Astrocyte of the spinal cord (primary cell): ENCODE results near the gene IARS1.
A peak's percentile ranks its signal among the peaks of the same experiment; 100 is the strongest.

Experiments
- DNase-seq: peaks from one replicate; pipeline ENCODE4 v3.0.0; 2011; ENCODE audit warnings: low read depth, low spot score
- H3K4me3 ChIP-seq: 2 replicates; pipeline ENCODE4 v1.5.1; 2011; ENCODE audit warnings: low read depth, mild to moderate bottlenecking, low read length, moderate library complexity
- in situ Hi-C: cut with HindIII; loops from 2 replicates; pipeline ENCODE4 v1.10.0; 2017; ENCODE audit warnings: low sequenced_read_pairs
- TF ChIP-seq, protein P1 (sequence below): IDR thresholded peaks from 2 replicates; pipeline ENCODE4 v1.5.1; 2012; ENCODE audit warnings: low read depth, mild to moderate bottlenecking, low read length, inconsistent platforms

Gene IARS1

DNA sequence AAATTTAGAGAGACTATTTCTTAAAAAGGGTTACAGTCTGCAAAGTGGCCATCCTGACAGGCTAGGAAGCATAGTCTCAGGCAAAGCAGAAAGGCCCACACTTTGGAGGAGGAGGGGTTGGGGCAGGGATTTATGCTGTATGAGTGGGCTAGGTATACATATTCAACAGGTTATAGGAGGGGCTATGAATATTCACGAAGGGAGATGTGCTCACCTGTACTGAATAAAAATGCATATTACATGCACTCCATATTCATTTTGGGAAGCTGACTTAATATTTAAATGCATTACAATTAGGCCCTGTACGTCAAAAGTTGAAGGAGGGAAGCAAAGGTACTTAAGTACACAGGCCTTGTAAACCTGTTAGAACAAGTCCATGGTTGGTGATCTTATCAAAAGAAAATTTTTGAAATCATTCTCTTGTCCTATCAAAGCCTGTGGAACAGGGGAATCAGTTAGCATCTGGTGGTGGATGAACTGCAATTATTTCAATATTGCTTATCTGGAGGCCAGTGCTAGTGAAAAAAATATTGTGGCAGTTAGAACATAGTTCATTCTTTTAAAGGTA is 33.9 kb upstream of the IARS1 start:
- H3K4me3 ChIP-seq, result no peak overlapping the region
- in situ Hi-C loops, result no loop called here
- no peak for DNase-seq
- TF ChIP-seq, protein P1, sequence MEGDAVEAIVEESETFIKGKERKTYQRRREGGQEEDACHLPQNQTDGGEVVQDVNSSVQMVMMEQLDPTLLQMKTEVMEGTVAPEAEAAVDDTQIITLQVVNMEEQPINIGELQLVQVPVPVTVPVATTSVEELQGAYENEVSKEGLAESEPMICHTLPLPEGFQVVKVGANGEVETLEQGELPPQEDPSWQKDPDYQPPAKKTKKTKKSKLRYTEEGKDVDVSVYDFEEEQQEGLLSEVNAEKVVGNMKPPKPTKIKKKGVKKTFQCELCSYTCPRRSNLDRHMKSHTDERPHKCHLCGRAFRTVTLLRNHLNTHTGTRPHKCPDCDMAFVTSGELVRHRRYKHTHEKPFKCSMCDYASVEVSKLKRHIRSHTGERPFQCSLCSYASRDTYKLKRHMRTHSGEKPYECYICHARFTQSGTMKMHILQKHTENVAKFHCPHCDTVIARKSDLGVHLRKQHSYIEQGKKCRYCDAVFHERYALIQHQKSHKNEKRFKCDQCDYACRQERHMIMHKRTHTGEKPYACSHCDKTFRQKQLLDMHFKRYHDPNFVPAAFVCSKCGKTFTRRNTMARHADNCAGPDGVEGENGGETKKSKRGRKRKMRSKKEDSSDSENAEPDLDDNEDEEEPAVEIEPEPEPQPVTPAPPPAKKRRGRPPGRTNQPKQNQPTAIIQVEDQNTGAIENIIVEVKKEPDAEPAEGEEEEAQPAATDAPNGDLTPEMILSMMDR, result no peak

DNA sequence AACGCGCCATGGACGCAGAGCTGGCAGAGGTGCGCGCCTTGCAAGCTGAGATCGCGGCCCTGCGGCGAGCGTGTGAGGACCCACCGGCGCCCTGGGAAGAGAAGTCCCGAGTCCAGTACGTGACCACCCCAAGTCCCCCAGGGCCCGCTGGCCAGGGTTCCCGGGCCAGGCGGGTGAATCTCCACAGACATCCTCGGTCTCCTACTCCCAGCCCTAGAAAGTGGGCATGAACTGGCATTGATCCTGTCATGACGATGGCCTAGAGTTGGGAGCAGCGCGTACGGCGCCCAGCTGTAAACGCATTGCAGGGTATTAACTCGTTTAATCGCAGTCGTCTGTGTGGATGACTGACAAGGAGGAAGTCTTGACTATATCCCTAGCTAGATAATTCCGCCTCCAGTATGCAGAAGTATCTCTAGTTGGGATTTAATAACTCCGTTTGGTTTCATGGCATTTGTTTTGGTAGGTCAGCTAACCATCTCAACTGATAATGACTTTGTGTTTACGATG is 32.5 kb upstream of the IARS1 start:
- no peak for DNase-seq
- peak overlapping the region; percentile 79 for H3K4me3 ChIP-seq
- TF ChIP-seq, protein P1, result no peak
- in situ Hi-C loops, result no loop called here

DNA sequence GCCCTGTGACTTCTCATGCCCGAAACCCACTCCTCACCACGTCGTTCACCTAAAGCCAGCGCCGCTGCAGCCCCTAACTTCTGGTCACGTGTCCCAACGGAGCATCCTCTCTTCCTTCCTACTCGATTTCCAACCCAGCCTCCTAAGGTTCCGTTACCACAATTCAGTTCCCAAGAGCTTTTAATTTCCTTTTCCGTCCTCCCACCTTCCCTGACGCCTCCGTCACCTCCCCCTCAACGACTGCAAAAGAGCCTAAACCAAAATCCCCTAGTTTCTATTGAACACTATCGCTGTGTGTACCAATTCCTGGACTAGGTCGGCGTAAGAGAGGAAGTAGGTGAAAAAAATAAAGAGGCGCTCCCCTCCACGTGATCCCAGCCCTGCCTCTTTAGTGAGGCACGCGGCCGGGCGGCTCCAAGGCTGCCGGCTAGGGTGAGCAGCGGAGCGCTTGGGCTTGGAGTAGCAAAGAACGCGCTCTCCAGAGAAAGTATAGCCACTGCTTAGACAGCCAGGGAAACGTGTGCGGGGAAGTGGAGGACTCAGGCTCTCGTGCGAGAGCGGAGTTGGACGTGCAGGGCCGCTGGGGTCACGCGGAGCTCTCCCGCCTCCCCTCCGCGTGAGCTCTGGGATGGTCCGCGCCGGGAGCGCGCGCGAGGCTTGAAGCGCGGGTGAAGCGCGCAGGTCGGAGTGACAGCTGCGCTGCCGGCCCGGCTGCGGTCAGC is 31.9 kb upstream of the IARS1 start, which contains the start of the genes CENPP and NOL8:
Gene CENPP, plus strand, starts transcription at position 685 of the 722 bp plus-strand sequence.
Gene NOL8, minus strand, starts transcription at position 82 of the 722 bp plus-strand sequence. CDS start 1,189 bp downstream, outside the sequence.
- in situ Hi-C loops, result no loop called here
- TF ChIP-seq, protein P1, result no peak
- peak within 1 kb of the TSS; percentile 79 for H3K4me3 ChIP-seq
- peak; percentile 96 for DNase-seq

DNA sequence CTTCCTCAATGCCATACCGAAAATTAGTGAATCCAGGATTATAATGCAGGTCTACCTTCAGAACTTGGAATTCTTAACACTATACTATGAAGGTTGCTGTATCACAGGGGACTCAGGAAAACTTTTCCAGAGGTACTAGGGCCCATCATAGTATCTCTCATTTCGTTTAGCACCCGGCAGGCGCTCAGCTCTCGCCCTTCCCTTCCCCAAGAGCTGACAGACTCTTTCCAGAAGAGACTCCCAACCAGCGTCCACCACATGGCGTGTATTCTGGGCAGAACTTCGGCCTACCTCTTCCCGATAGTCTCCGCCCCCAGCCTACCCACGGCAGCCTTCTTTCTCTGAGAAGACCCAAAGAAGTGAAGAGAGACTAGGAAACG is 31.4 kb upstream of the IARS1 start:
- peak overlapping the region; percentile 79 for H3K4me3 ChIP-seq

DNA sequence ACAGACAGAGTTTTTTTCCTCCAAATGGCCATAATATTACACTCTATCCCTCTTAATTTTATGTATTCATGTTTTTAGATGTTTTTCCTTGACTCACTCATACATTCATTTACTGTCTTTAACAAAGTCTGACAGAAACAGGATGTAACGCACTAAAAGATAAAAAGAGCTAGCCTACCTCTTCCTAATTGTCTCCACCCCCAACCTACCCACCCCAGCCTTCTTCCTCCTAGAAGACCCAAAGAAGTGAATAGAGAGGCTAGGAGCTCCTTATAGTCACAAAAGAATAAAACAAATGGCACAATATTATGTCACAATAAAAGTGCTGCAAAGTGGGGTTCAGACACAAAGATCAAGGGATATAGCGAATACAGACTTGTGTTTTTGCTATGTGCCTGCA is 30.9 kb upstream of the IARS1 start:
- no peak for DNase-seq
- TF ChIP-seq, protein P1, result no peak

More for the DNA sequence above, 31.4 kb upstream of the IARS1 start:
- TF ChIP-seq, protein P1, result no peak
- in situ Hi-C loops, result no loop called here
- DNase-seq, result no peak

DNA sequence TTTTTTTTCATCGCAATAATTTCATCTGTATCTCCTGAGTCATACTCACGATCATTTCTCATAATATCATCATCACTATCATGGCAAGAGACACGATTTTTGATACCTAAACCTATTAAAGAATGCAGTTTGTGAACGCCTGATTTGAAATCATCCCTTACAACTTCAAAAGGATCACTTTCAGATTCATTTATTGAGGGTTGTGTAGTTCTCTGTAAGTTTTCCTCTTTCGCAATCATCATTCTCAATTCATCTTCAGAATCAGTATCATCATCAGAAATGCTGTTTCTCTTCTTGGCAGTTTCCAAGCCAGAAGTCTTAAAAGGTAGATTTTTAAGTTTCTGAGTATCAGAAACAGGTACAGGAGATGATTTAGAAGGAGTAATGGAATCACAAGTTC is 22.0 kb upstream of the IARS1 start:
- TF ChIP-seq, protein P1, result no peak
- H3K4me3 ChIP-seq, result no peak overlapping the region
- in situ Hi-C loops, result no loop called here
- no peak for DNase-seq

More for the DNA sequence above, 30.9 kb upstream of the IARS1 start:
- in situ Hi-C loops, result no loop called here
- H3K4me3 ChIP-seq, result peak overlapping the region; percentile 79
